ENCODE results near the gene NKX2-1.

The NKX2-1 gene

DNA sequence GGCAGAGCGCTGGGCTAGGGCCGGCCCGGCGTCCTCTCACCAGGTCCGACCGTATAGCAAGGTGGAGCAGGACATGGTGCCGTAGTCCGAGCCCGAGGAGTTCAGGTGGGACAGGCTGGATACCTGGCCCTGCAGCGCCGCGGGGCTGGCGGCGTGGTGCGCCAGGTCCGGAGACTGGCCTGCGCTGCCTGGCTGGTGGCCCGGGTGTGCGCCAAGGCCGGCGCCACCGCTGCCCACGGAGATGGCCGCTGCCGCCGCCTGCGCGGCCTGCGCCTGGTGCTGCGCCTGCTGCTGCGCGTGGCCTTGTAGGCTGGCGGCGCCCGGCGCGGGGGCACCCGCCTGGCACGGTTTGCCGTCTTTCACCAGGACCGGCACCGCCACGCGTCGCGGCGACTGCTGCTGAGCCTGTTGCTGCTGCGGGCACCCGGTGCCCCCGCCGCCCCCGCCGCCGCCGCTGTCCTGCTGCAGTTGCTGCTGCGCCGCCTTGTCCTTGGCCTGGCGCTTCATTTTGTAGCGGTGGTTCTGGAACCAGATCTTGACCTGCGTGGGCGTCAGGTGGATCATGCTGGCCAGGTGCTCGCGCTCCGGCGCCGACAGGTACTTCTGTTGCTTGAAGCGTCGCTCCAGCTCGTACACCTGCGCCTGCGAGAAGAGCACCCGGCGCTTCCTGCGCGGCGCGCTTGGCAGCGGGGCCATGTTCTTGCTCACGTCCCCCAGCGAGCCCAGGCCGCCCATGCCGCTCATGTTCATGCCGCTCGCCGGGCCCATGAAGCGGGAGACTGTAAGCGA, 2.6 kb downstream of the NKX2-1 start:
- TF ChIP-seq, protein P1, sequence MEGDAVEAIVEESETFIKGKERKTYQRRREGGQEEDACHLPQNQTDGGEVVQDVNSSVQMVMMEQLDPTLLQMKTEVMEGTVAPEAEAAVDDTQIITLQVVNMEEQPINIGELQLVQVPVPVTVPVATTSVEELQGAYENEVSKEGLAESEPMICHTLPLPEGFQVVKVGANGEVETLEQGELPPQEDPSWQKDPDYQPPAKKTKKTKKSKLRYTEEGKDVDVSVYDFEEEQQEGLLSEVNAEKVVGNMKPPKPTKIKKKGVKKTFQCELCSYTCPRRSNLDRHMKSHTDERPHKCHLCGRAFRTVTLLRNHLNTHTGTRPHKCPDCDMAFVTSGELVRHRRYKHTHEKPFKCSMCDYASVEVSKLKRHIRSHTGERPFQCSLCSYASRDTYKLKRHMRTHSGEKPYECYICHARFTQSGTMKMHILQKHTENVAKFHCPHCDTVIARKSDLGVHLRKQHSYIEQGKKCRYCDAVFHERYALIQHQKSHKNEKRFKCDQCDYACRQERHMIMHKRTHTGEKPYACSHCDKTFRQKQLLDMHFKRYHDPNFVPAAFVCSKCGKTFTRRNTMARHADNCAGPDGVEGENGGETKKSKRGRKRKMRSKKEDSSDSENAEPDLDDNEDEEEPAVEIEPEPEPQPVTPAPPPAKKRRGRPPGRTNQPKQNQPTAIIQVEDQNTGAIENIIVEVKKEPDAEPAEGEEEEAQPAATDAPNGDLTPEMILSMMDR (IDR thresholded peaks at IDR 0.05; ENCODE audit: low read depth, low read length), result no peak
- DNase-seq (ENCODE audit: low read depth in 2 of 2), result no peak
- H3K4me3 ChIP-seq (replicated peaks in 1 of 2; ENCODE audit: low read depth in 2 of 2, low read length in 2 of 2), result no peak overlapping the region

DNA sequence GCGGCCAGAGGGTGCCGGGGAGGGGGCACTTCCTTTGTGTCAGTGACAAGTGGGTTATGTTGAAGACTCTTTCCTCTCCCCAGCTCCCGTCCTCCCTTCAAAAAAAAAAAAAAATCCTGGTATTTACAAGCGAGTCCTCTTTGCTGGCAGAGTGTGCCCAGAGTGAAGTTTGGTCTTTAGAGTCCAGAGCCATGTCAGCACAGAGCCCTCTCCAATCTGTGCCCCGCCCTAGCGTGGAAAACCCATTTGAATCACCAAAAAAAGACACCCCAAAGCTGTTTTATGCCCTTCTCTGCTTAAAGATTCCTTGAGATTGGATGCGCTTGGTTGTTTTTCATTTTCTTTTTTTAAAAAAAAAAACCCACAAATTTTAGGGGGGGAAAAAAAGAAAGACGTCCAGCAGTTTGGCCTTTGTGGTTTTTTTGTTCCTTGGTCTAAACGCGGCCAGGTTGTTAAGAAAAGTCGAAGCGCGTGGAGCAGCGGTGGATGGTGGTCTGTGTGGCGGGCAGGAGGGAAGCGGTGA, 3.3 kb downstream of the NKX2-1 start:
- TF ChIP-seq, protein P1 (IDR thresholded peaks at IDR 0.05; ENCODE audit: low read depth, low read length), result no peak
- DNase-seq (ENCODE audit: low read depth in 2 of 2), result no peak
- H3K4me3 ChIP-seq (replicated peaks in 1 of 2; ENCODE audit: low read depth in 2 of 2, low read length in 2 of 2), result no peak overlapping the region

DNA sequence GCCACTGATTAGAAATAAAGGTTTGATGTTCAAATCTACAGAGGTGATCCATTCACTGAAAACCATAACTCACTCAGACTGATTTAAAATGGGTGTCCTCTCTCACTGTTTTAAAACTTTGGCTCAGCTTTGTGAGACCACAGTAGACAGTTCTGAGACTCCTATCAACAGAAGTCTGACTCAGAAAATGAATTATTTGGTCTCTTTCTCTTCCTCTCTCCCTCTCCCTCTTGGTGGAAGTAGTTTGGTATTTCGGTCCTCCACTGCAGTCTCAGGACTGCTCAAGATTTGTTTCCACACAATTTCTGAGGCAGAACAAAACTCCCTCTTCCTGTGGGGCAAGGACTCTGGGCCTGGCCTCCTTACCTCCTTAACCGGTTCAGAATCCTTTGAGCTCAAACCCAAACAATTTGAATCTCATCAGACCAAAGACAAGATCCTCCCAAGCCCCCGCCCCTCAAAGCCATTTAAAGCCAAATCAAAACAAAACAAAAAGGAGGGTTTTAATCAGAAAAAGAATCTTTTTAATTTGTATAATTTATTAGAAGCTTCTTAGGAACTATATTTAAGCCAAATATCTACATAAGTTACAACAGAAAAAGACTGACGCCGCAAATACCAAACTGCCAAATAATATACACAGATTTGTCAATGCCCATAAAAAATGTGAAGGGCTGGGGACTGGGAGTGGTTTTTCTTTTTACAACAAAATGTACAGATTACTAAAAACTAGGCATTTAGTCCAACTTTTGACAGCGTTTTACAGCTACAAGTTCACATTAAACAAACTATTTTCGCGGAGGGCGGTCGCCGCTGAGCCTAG, 3.9 kb downstream of the NKX2-1 start:
- no peak for DNase-seq (ENCODE audit: low read depth in 2 of 2)
- H3K4me3 ChIP-seq (replicated peaks in 1 of 2; ENCODE audit: low read depth in 2 of 2, low read length in 2 of 2), result no peak overlapping the region
- TF ChIP-seq, protein P1 (IDR thresholded peaks at IDR 0.05; ENCODE audit: low read depth, low read length), result no peak

DNA sequence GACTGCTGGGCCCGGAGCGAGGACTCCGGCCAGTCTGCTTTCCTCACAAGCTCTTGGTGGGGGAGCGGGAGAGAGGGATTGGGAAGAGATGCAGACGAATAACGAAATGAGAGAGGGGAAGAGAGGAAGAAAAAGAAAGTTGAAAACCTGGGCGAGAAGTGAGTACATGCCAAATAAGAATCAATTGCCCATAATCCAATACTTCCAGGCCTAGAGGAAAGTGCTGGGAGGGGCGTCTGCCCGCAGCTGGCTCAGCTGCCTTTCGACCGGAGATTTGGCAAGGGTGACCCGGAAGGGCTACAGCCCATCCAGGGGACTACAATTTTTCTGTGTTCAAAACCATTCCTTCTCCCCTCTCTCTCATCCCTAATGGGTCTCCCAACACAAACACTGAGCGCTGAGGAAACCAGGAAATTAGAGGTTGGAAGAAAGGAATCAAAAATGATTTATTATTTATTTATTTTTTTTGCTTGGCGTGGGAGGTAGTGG, 4.9 kb downstream of the NKX2-1 start:
- no peak overlapping the region for H3K4me3 ChIP-seq (replicated peaks in 1 of 2; ENCODE audit: low read depth in 2 of 2, low read length in 2 of 2)
- TF ChIP-seq, protein P1 (IDR thresholded peaks at IDR 0.05; ENCODE audit: low read depth, low read length), result no peak
- no peak for DNase-seq (ENCODE audit: low read depth in 2 of 2)

- no peak for DNase-seq (ENCODE audit: low read depth in 2 of 2)
- no peak overlapping the region for H3K4me3 ChIP-seq (replicated peaks in 1 of 2; ENCODE audit: low read depth in 2 of 2, low read length in 2 of 2)
- TF ChIP-seq, protein P1 (IDR thresholded peaks at IDR 0.05; ENCODE audit: low read depth, low read length), result no peak
Observed at GRCh38 chr14:36514278-36515104, 5.5 kb downstream of the NKX2-1 start.
